B cell (primary cell): ENCODE data around the gene PRKN. TPM values are rescaled to one million over a fixed set of nuclear protein-coding genes. Genes with fewer than 3 reads are reported as not detected.

Experiments
- ATAC-seq: fragments of 200-7000 bp; cut with Tn5 transposase; one replicate; pipeline ENCODE4 v1.10.0; 2021; ENCODE audit warnings: low read depth, mild to moderate bottlenecking, moderate number of reproducible peaks, moderate library complexity
- CTCF ChIA-PET: fragments of 350-600 bp; sonication (Branson Sonifier 250); formaldehyde crosslinking; loops from one replicate; lab custom pipeline; 2021; ENCODE audit warnings: antibody characterized with exemption, inconsistent platforms; lab: Charles Lee
- POLR2A ChIA-PET: fragments of 350-600 bp; sonication (Branson Sonifier 250); formaldehyde crosslinking; loops from one replicate; lab custom pipeline; 2021; ENCODE audit warnings: antibody characterized with exemption; lab: Charles Lee
- DNase-seq: peaks from one replicate; pipeline ENCODE4 v3.0.0; 2013
- H2AFZ ChIP-seq: 2 replicates; pipeline ENCODE4 v1.6.1; 2012; ENCODE audit warnings: mild to moderate bottlenecking, low read depth, low read length; ENCODE audit not compliant: insufficient read depth, poor library complexity, severe bottlenecking
- H3K27ac ChIP-seq, 2 donors: 1 replicate in 1 of 2; 2 replicates in 1 of 2; pipeline ENCODE4 v1.5.1; 2012 to 2013; ENCODE audit warnings: low read length in 2 of 2, mild to moderate bottlenecking in 2 of 2, moderate library complexity in 1 of 2
- H3K27me3 ChIP-seq, 4 experiments: fragments of 200-600 bp in 1 of 4; sonication (generic) in 1 of 4; replicated peaks in 1 of 4; 1 replicate in 2 of 4; 2 replicates in 2 of 4; pipeline versions ENCODE4 v1.6.1 to v1.7.0; 2013 to 2016; ENCODE audit warnings: low read length in 3 of 4, mild to moderate bottlenecking in 2 of 4, mixed read lengths in 1 of 4, moderate library complexity in 1 of 4; ENCODE audit not compliant: insufficient read depth in 4 of 4, control insufficient read depth in 3 of 4; ENCODE audit errors: control extremely low read depth in 1 of 4
- H3K36me3 ChIP-seq, 2 experiments: replicated peaks in 1 of 2; 1 replicate in 1 of 2; 2 replicates in 1 of 2; pipeline versions ENCODE4 v1.6.1 to v1.7.1; 2013; ENCODE audit warnings: low read length in 1 of 2; ENCODE audit not compliant: insufficient read depth in 2 of 2, control insufficient read depth in 1 of 2; ENCODE audit errors: control extremely low read depth in 1 of 2, extremely low read depth in 1 of 2
- H3K4me1 ChIP-seq, 2 donors: fragments of 200-600 bp in 1 of 2; sonication (generic) in 1 of 2; 1 replicate in 1 of 2; 2 replicates in 1 of 2; pipeline versions ENCODE4 v1.5.1 to v1.6.1; 2013 to 2017; ENCODE audit warnings: low read length in 2 of 2; ENCODE audit not compliant: control insufficient read depth in 2 of 2, insufficient read depth in 2 of 2
- H3K4me2 ChIP-seq: replicated peaks from 2 replicates; pipeline ENCODE3; 2012; ENCODE audit warnings: mild to moderate bottlenecking, low read depth, low read length; ENCODE audit not compliant: poor library complexity, severe bottlenecking
- H3K4me3 ChIP-seq, 5 experiments: fragments of 200-600 bp in 1 of 5; sonication (generic) in 1 of 5; 1 replicate in 3 of 5; 2 replicates in 2 of 5; pipeline versions ENCODE4 v1.5.1 to v1.7.0; 2011 to 2016; ENCODE audit warnings: low read length in 4 of 5, mild to moderate bottlenecking in 4 of 5, low read depth in 2 of 5, control low read depth in 1 of 5, moderate library complexity in 1 of 5; ENCODE audit not compliant: insufficient read depth in 1 of 5; ENCODE audit errors: control extremely low read depth in 1 of 5, extremely low read depth in 1 of 5
- H3K79me2 ChIP-seq: fragments of 200-600 bp; sonication (generic); one replicate; pipeline ENCODE4 v1.6.0; 2016; ENCODE audit warnings: low read length; ENCODE audit not compliant: control insufficient read depth, insufficient read depth
- H3K9ac ChIP-seq: fragments of 200-600 bp; sonication (generic); 2 replicates; pipeline ENCODE4 v1.6.1; 2017; ENCODE audit warnings: mild to moderate bottlenecking, low read length, moderate library complexity
- H3K9me3 ChIP-seq, 3 donors: one replicate each; pipeline versions ENCODE4 v1.6.1 to v1.7.1; 2013; ENCODE audit warnings: low read length in 2 of 3; ENCODE audit not compliant: control insufficient read depth in 2 of 3, insufficient read depth in 1 of 3; ENCODE audit errors: control extremely low read depth in 1 of 3
- H4K20me1 ChIP-seq: 2 replicates; pipeline ENCODE4 v1.6.0; 2012; ENCODE audit warnings: mild to moderate bottlenecking, low read length; ENCODE audit not compliant: insufficient read depth, control insufficient read depth, poor library complexity, severe bottlenecking
- H3K27ac Mint-ChIP-seq: one replicate; pipeline ENCODE4 v1.8.0; 2021; ENCODE audit warnings: mixed read lengths
- H3K27me3 Mint-ChIP-seq: one replicate; pipeline ENCODE4 v1.8.0; 2021; ENCODE audit warnings: mixed read lengths
- H3K4me1 Mint-ChIP-seq: one replicate; pipeline ENCODE4 v1.8.0; 2021; ENCODE audit warnings: mixed read lengths
- H3K4me3 Mint-ChIP-seq: one replicate; pipeline ENCODE4 v1.8.0; 2021; ENCODE audit warnings: mixed read lengths
- H3K9me3 Mint-ChIP-seq: one replicate; pipeline ENCODE4 v1.8.0; 2022; ENCODE audit warnings: mixed read lengths; ENCODE audit not compliant: insufficient read depth
- EZH2 ChIP-seq: IDR thresholded peaks from 2 replicates; pipeline ENCODE4 v1.6.1; 2012; ENCODE audit warnings: borderline replicate concordance, low read depth, mild to moderate bottlenecking, moderate library complexity, low read length; ENCODE audit not compliant: insufficient read depth, poor library complexity, severe bottlenecking
- WGBS: methylation state at CpG from one replicate; pipeline ENCODE4 v1.1.5; 2013; ENCODE audit warnings: missing lambda C conversion rate; ENCODE audit not compliant: insufficient coverage; 5-methylcytosine and 5-hydroxymethylcytosine counted together
- intact Hi-C: fragments of 100-400 bp; cut with micrococcal nuclease; formaldehyde crosslinking; loops from one replicate; pipeline ENCODE4 v1.10.0; 2022
- polyA plus RNA-seq: library from polyadenylated mRNA; depleted of rRNA; stranded (reverse); fragments of >200 nt; gene quantifications from 2 replicates; pipeline ENCODE4 v1.2.3, GENCODE V29; 2012
- total RNA-seq, 2 donors: library from RNA; stranded (reverse); fragments of 120-200 nt in 1 of 2; gene quantifications; 1 replicate in 1 of 2; 2 replicates in 1 of 2; pipeline versions ENCODE4 v1.2.3 to v1.2.4, GENCODE V29; 2013 to 2022
- TF ChIP-seq, protein P1 (sequence below): fragments of 200-600 bp; IDR thresholded peaks from one replicate; pipeline ENCODE4 v1.8.0; 2022; ENCODE audit warnings: antibody characterized with exemption, mild to moderate bottlenecking

PRKN gene
- total and polyA plus RNA-seq, 2 donors (not counting 1 experiment from before 2014, with no cell fraction given): 1.6 to 6.2 TPM

GRCh38 chr6:162630069-162630468, 97.5 kb downstream of the PRKN start:
- no peak overlapping the region for H3K4me2 ChIP-seq
- H3K4me3 Mint-ChIP-seq: no peak overlapping the region
- intact Hi-C loops: no loop called here
- no peak overlapping the region for H3K4me3 ChIP-seq
- no peaks in the 10 kb centered on the region for H3K27me3 Mint-ChIP-seq
- TF ChIP-seq, protein P1, sequence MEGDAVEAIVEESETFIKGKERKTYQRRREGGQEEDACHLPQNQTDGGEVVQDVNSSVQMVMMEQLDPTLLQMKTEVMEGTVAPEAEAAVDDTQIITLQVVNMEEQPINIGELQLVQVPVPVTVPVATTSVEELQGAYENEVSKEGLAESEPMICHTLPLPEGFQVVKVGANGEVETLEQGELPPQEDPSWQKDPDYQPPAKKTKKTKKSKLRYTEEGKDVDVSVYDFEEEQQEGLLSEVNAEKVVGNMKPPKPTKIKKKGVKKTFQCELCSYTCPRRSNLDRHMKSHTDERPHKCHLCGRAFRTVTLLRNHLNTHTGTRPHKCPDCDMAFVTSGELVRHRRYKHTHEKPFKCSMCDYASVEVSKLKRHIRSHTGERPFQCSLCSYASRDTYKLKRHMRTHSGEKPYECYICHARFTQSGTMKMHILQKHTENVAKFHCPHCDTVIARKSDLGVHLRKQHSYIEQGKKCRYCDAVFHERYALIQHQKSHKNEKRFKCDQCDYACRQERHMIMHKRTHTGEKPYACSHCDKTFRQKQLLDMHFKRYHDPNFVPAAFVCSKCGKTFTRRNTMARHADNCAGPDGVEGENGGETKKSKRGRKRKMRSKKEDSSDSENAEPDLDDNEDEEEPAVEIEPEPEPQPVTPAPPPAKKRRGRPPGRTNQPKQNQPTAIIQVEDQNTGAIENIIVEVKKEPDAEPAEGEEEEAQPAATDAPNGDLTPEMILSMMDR: no peak
- no peak for TF ChIP-seq EZH2
- CTCF ChIA-PET: no interaction called here
- no peaks in the 10 kb centered on the region for H3K4me1 ChIP-seq
- H3K27me3 ChIP-seq: no peaks in the 10 kb centered on the region
- no CpG with 5 or more reads among the region's 5 CpGs for WGBS
- no peaks in the 10 kb centered on the region for H3K79me2 ChIP-seq
- no peaks in the 10 kb centered on the region for H4K20me1 ChIP-seq
- DNase-seq (no peak), ATAC-seq (no peak)
- POLR2A ChIA-PET: no interaction called here
- H3K9ac ChIP-seq: no peak overlapping the region
- H2AFZ ChIP-seq: no peak overlapping the region
- H3K9me3 Mint-ChIP-seq: peaks cover 5% of the 10 kb centered on the region
- no peak overlapping the region for H3K27ac ChIP-seq
- no peaks in the 10 kb centered on the region for H3K36me3 ChIP-seq
- H3K27ac Mint-ChIP-seq: no peak overlapping the region
- no peaks in the 10 kb centered on the region for H3K4me1 Mint-ChIP-seq
- H3K9me3 ChIP-seq: no peaks in the 10 kb centered on the region

GRCh38 chr6:162627825-162628224, 99.7 kb downstream of the PRKN start:
- TF ChIP-seq, protein P1: no peak
- TF ChIP-seq EZH2: no peak

More at GRCh38 chr6:162627825-162628224, 99.7 kb downstream of the PRKN start:
- Histone ChIP-seq H3K4me3 (no peak overlapping the region), H3K9me3 (peaks cover 0 to 5% (median 0%) of the 10 kb centered on the region in 3 donors), H3K27me3 (no peaks in the 10 kb centered on the region), H3K36me3 (no peaks in the 10 kb centered on the region), H4K20me1 (no peaks in the 10 kb centered on the region), H3K4me2 (no peak overlapping the region), H2AFZ (no peak overlapping the region), H3K9ac (no peak overlapping the region), H3K79me2 (no peaks in the 10 kb centered on the region), H3K4me1 (no peaks in the 10 kb centered on the region), H3K27ac (no peak overlapping the region)
- Mint-ChIP-seq H3K27ac (no peak overlapping the region), H3K4me1 (no peaks in the 10 kb centered on the region), H3K4me3 (no peak overlapping the region), H3K9me3 (peaks cover 5% of the 10 kb centered on the region), H3K27me3 (no peaks in the 10 kb centered on the region)
- ATAC-seq (no peak), DNase-seq (no peak)
- intact Hi-C loops: no loop called here
- ChIA-PET CTCF (no interaction called here), POLR2A (no interaction called here)
- 92% methylated on average over 5 of the region's 5 CpGs for WGBS
